Gastroesophageal sphincter (tissue), 4 donors: ENCODE data around the gene RILPL2. TPM values are rescaled to one million over a fixed set of nuclear protein-coding genes. Genes with fewer than 3 reads are reported as not detected.
A peak's percentile ranks its signal among the peaks of the same experiment; 100 is the strongest.

Experiments used
- ATAC-seq: fragments of 150-250 bp; one replicate; pipeline ENCODE4 v1.9.1; 2016; ENCODE audit warnings: mild to moderate bottlenecking, moderate library complexity
- H3K27ac ChIP-seq, 4 donors: fragments of 200-600 bp; sonication (generic) in 3 of 4; 1 replicate in 3 of 4; 2 replicates in 1 of 4; pipeline ENCODE4 v1.5.1; 2016 to 2019
- H3K27me3 ChIP-seq: fragments of 200-600 bp; sonication (generic); one replicate; pipeline ENCODE4 v1.5.1; 2019
- H3K36me3 ChIP-seq, 2 donors: fragments of 200-600 bp; sonication (generic); one replicate each; pipeline ENCODE4 v1.5.1; 2019; ENCODE audit warnings: control low read depth in 1 of 2
- H3K4me1 ChIP-seq, 3 donors: fragments of 200-600 bp; sonication (generic); 1 replicate in 2 of 3; 2 replicates in 1 of 3; pipeline ENCODE4 v1.5.1; 2016 to 2019; ENCODE audit warnings: control low read depth in 2 of 3
- H3K4me3 ChIP-seq, 2 donors: fragments of 200-600 bp; sonication (generic); one replicate each; pipeline ENCODE4 v1.5.1; 2019; ENCODE audit warnings: mild to moderate bottlenecking in 1 of 2, moderate library complexity in 1 of 2
- H3K9me3 ChIP-seq, 3 donors: fragments of 200-600 bp; sonication (generic); one replicate each; pipeline ENCODE4 v1.5.1; 2017 to 2019; ENCODE audit warnings: control low read depth in 2 of 3
- CTCF ChIP-seq, 4 experiments: fragments of 200-600 bp in 2 of 4; fragments of 450-650 bp in 2 of 4; sonication (generic) in 1 of 4; IDR thresholded peaks; one replicate each; pipeline ENCODE4 v1.5.1; 2017 to 2019; ENCODE audit warnings: antibody characterized with exemption in 4 of 4, mild to moderate bottlenecking in 2 of 4, moderate library complexity in 2 of 4
- EP300 ChIP-seq: sonication (generic); formaldehyde crosslinking; IDR thresholded peaks from one replicate; pipeline ENCODE4 v1.6.1; 2017; ENCODE audit warnings: antibody characterized with exemption, mild to moderate bottlenecking
- POLR2A ChIP-seq, 2 donors: fragments of 450-650 bp; IDR thresholded peaks; one replicate each; pipeline ENCODE4 v1.6.1; 2017; ENCODE audit warnings: antibody characterized with exemption in 2 of 2, mild to moderate bottlenecking in 2 of 2, moderate library complexity in 1 of 2
- POLR2AphosphoS5 ChIP-seq: sonication (generic); formaldehyde crosslinking; IDR thresholded peaks from one replicate; pipeline ENCODE4 v1.6.1; 2017; ENCODE audit warnings: antibody characterized with exemption
- WGBS, 2 donors: methylation state at CpG; one replicate each; pipeline ENCODE4 v1.1.5; 2018; ENCODE audit warnings: low coverage in 1 of 2; 5-methylcytosine and 5-hydroxymethylcytosine counted together
- total RNA-seq, 4 donors: library from RNA; depleted of rRNA; stranded (reverse); fragments of >200 nt; gene quantifications; one replicate each; pipeline ENCODE4 v1.1.0, GENCODE V29; 2016

The RILPL2 gene
- total RNA-seq, 4 donors from 2014 or later = 6.2 to 9.2 (median 7.9) TPM

- WGBS, 2 donors = 80 to 100% methylated on average over 1 of the region's 4 CpGs
- no peak for ATAC-seq
- Histone ChIP-seq H3K27ac (peak overlapping the region in 3 of 4 donors; percentile 62 to 95 (median 92)), H3K4me1 (peaks cover 0 to 28% (median 12%) of the 10 kb centered on the region in 3 donors), H3K4me3 (no peak overlapping the region), H3K9me3 (no peaks in the 10 kb centered on the region), H3K36me3 (no peaks in the 10 kb centered on the region), H3K27me3 (no peaks in the 10 kb centered on the region)
- no peak for TF ChIP-seq POLR2AphosphoS5
- TF ChIP-seq CTCF (IDR thresholded peaks at IDR 0.05) = no peak
- no peak for TF ChIP-seq EP300
- TF ChIP-seq POLR2A (IDR thresholded peaks at IDR 0.05) = no peak
Measured at GRCh38 chr12:123367511-123367910, 69.0 kb downstream of the RILPL2 start.

Other genes starting within 250 kb of the RILPL2 start
- 10 to 100 TPM; 11.5 to 26.8 (median 14.7) TPM for gene MPHOSPH9, start 203.5 kb downstream of the RILPL2 start, total RNA-seq
- 10 to 100 TPM in 3 of 4 donors, 1 to 10 TPM in 1; 9.2 to 25.8 (median 12.9) TPM for gene MTRFR, start 203.2 kb downstream of the RILPL2 start, total RNA-seq
- gene CDK2AP1, start 164.8 kb downstream of the RILPL2 start, total RNA-seq = 100 to 1,000 TPM in 3 of 4 donors, 10 to 100 TPM in 1; 94.9 to 203 (median 143) TPM
- gene SBNO1, start 71.8 kb downstream of the RILPL2 start, total RNA-seq = 10 to 100 TPM; 25.3 to 35.7 (median 33.2) TPM
- gene KMT5A, start 52.6 kb downstream of the RILPL2 start, total RNA-seq = 100 to 1,000 TPM in 1 of 4 donors, 10 to 100 TPM in 3; 46.1 to 126 (median 54.8) TPM
- gene SNRNP35, start 21.5 kb upstream of the RILPL2 start, total RNA-seq = 10 to 100 TPM; 16.3 to 17.6 (median 17.5) TPM
- 10 to 100 TPM; 10.8 to 46.1 (median 24.3) TPM for gene RILPL1, start 97.0 kb upstream of the RILPL2 start, total RNA-seq
- gene TMED2, start 147.9 kb upstream of the RILPL2 start, total RNA-seq = 100 to 1,000 TPM; 117 to 139 (median 128) TPM
- 10 to 100 TPM; 15.3 to 22.6 (median 18.0) TPM for gene DDX55, start 165.4 kb upstream of the RILPL2 start, total RNA-seq
- gene EIF2B1, start 197.0 kb upstream of the RILPL2 start, total RNA-seq = 100 to 1,000 TPM in 3 of 4 donors, 10 to 100 TPM in 1; 94.7 to 113 (median 106) TPM
- 10 to 100 TPM; 19.3 to 28.9 (median 25.2) TPM for gene GTF2H3, start 197.1 kb upstream of the RILPL2 start, total RNA-seq
- gene TCTN2, start 234.4 kb upstream of the RILPL2 start, total RNA-seq = 1 to 10 TPM; 5.0 to 7.8 (median 7.1) TPM